HepG2 (cell line): ENCODE results near the gene FGF19. TPM values are rescaled to one million over a fixed set of nuclear protein-coding genes. Genes with fewer than 3 reads are reported as not detected.

Experiments
- BRF2 ChIP-seq: sonication (generic); formaldehyde crosslinking; IDR thresholded peaks from 2 replicates; pipeline ENCODE4 v1.8.1; 2022; ENCODE audit warnings: mild to moderate bottlenecking, missing genetic modification reagents
- CENPX ChIP-seq: sonication (generic); formaldehyde crosslinking; IDR thresholded peaks from 2 replicates; pipeline ENCODE4 v1.9.0; 2021; ENCODE audit warnings: mild to moderate bottlenecking, missing genetic modification reagents, moderate library complexity
- DRAP1 ChIP-seq: IDR thresholded peaks from 2 replicates; pipeline ENCODE4 v1.6.1; 2016; ENCODE audit warnings: missing genetic modification reagents, missing compliant biosample characterization
- MEF2D ChIP-seq: sonication (generic); formaldehyde crosslinking; IDR thresholded peaks from 2 replicates; pipeline ENCODE4 v1.5.1; 2020; ENCODE audit warnings: mild to moderate bottlenecking, missing genetic modification reagents
- NRL ChIP-seq: sonication (generic); formaldehyde crosslinking; IDR thresholded peaks from 2 replicates; pipeline ENCODE4 v1.5.0; 2020; ENCODE audit warnings: missing genetic modification reagents, mild to moderate bottlenecking, moderate library complexity, borderline replicate concordance
- SMYD3 ChIP-seq: sonication (generic); formaldehyde crosslinking; IDR thresholded peaks from 2 replicates; pipeline ENCODE4 v1.8.1; 2023; ENCODE audit warnings: mild to moderate bottlenecking, missing genetic modification reagents
- TBX2 ChIP-seq: sonication (generic); formaldehyde crosslinking; IDR thresholded peaks from 2 replicates; pipeline ENCODE4 v1.5.0; 2020; ENCODE audit warnings: missing genetic modification reagents, mild to moderate bottlenecking, borderline replicate concordance
- TCF7 ChIP-seq: sonication (generic); IDR thresholded peaks from 2 replicates; pipeline ENCODE4 v1.6.1; 2016; ENCODE audit warnings: antibody characterized with exemption, low read depth
- YY1 ChIP-seq: IDR thresholded peaks from 2 replicates; pipeline ENCODE4 v1.6.1; 2011; ENCODE audit warnings: low read length, low read depth, moderate library complexity, mild to moderate bottlenecking; ENCODE audit not compliant: insufficient read depth, insufficient replicate concordance
- ZBTB7A ChIP-seq: sonication (generic); formaldehyde crosslinking; IDR thresholded peaks from 2 replicates; pipeline ENCODE4 v1.8.0; 2022; ENCODE audit warnings: mild to moderate bottlenecking, missing genetic modification reagents
- ZNF205 ChIP-seq: IDR thresholded peaks from 2 replicates; pipeline ENCODE4 v1.6.1; 2018; ENCODE audit warnings: missing biosample characterization, missing genetic modification reagents
- ZNF232 ChIP-seq: sonication (generic); formaldehyde crosslinking; IDR thresholded peaks from 2 replicates; pipeline ENCODE4 v1.4.0; 2020; ENCODE audit warnings: missing genetic modification reagents, borderline replicate concordance
- ZNF263 ChIP-seq: sonication (generic); formaldehyde crosslinking; IDR thresholded peaks from 2 replicates; pipeline ENCODE4 v1.4.0; 2020; ENCODE audit warnings: missing genetic modification reagents
- ZNF281 ChIP-seq: sonication (generic); formaldehyde crosslinking; IDR thresholded peaks from 2 replicates; pipeline ENCODE4 v1.4.0; 2020; ENCODE audit warnings: missing genetic modification reagents, borderline replicate concordance
- ZNF350 ChIP-seq: sonication (generic); formaldehyde crosslinking; IDR thresholded peaks from 2 replicates; pipeline ENCODE4 v1.4.0; 2020; ENCODE audit warnings: mild to moderate bottlenecking, low read depth, missing genetic modification reagents, borderline replicate concordance
- ZNF431 ChIP-seq: sonication (generic); formaldehyde crosslinking; IDR thresholded peaks from 2 replicates; pipeline ENCODE4 v1.9.0; 2022; ENCODE audit warnings: missing genetic modification reagents, low read depth, mild to moderate bottlenecking, borderline replicate concordance
- ZNF484 ChIP-seq: sonication (generic); formaldehyde crosslinking; IDR thresholded peaks from 2 replicates; pipeline ENCODE4 v1.5.1; 2020; ENCODE audit warnings: mild to moderate bottlenecking, low read depth, missing genetic modification reagents, borderline replicate concordance
- ZNF770 ChIP-seq: sonication (generic); formaldehyde crosslinking; IDR thresholded peaks from 2 replicates; pipeline ENCODE4 v1.5.0; 2020; ENCODE audit warnings: mild to moderate bottlenecking, missing genetic modification reagents
- ZNF776 ChIP-seq: sonication (generic); formaldehyde crosslinking; IDR thresholded peaks from 2 replicates; pipeline ENCODE4 v1.4.0; 2020; ENCODE audit warnings: mild to moderate bottlenecking, missing genetic modification reagents
- polyA plus RNA-seq, 8 experiments: library from polyadenylated mRNA; depleted of rRNA in 3 of 8; stranded (reverse) in 7 of 8; unstranded in 1 of 8; fragments of >200 nt; fragmentation: Illumina TruSeq in 4 of 8; extraction: Trizol in 4 of 8; gene quantifications; 2 replicates each; pipeline versions ENCODE4 v1.2.1 to v1.2.3, GENCODE V29; 2011 to 2016; ENCODE audit warnings: low read depth in 4 of 8, missing spikeins in 1 of 8, mixed read lengths in 1 of 8; ENCODE audit not compliant: insufficient read depth in 1 of 8
- total RNA-seq, 5 experiments: library from RNA; depleted of rRNA; stranded (reverse); fragments of >200 nt; fragmentation: Illumina TruSeq; extraction: Trizol; gene quantifications; 2 replicates each; pipeline ENCODE4 v1.2.3, GENCODE V29; 2016; ENCODE audit warnings: low read depth in 1 of 5

Gene FGF19
- total and polyA plus RNA-seq, 2 of the 13 experiments (the other 11 are each of a cell fraction or from before 2014, with no cell fraction given), result 0.07 TPM; not detected in 1

- TF ChIP-seq MEF2D, result peak; percentile 94
- TF ChIP-seq CENPX, result no peak
- peak; percentile 93 for TF ChIP-seq ZNF770
- TF ChIP-seq BRF2 (CRISPR knock-in tag), result peak; percentile 58; the same call in 1 of the 2 replicates
- TF ChIP-seq YY1, result peak; percentile 31
- TF ChIP-seq ZNF350 (CRISPR knock-in tag), result peak; percentile 50; the same call in 1 of the 2 replicates
- TF ChIP-seq ZNF776, result peak; percentile 46; the same call in 1 of the 2 replicates
- TF ChIP-seq ZNF281 (CRISPR knock-in tag), result peak; percentile 59; the same call in 1 of the 2 replicates
- 0 out of 2 replicates have a peak, but pooled peaks have one; percentile 49 for TF ChIP-seq SMYD3 (CRISPR knock-in tag)
- peak; percentile 50; the same call in 1 of the 2 replicates for TF ChIP-seq ZNF263
- TF ChIP-seq NRL, result peak; percentile 32; the same call in 1 of the 2 replicates
- peak; percentile 30; the same call in 1 of the 2 replicates for TF ChIP-seq TCF7
- TF ChIP-seq DRAP1 (CRISPR knock-in tag), result peak; percentile 62
- peak; percentile 93 for TF ChIP-seq TBX2 (CRISPR knock-in tag)
- TF ChIP-seq ZNF484 (CRISPR knock-in tag), result no peak
- TF ChIP-seq ZNF205, result no peak
- no peak for TF ChIP-seq ZBTB7A
- peak; percentile 84; the same call in 1 of the 2 replicates for TF ChIP-seq ZNF232 (CRISPR knock-in tag)
- peak; percentile 64; the same call in 1 of the 2 replicates for TF ChIP-seq ZNF431 (CRISPR knock-in tag)
Observed at GRCh38 chr11:69667619-69668604, 35.9 kb downstream of the FGF19 start (continued).
